Measurements from ENCODE around the gene NTN5. TPM values are rescaled to one million over a fixed set of nuclear protein-coding genes. Genes with fewer than 3 reads are reported as not detected.

The NTN5 gene
- total and polyA plus RNA-seq, 8 donors, result 0.29 to 1.4 (median 0.95) TPM

GRCh38 chr19:48629297-48629598 is 43.6 kb downstream of the NTN5 start:
- ATAC-seq, result no peak
- Histone ChIP-seq H3K27me3 (no peaks in the 10 kb centered on the region), H3K4me3 (no peak overlapping the region), H3K9me3 (no peaks in the 10 kb centered on the region), H3K27ac (no peak overlapping the region), H3K36me3 (peaks cover 0 to 42% of the 10 kb centered on the region in 2 donors), H3K4me1 (peaks cover 19 to 56% of the 10 kb centered on the region in 2 donors)
- intact Hi-C loops (cut with DNase I), result no loop called here
- TF ChIP-seq CTCF (IDR thresholded peaks at IDR 0.05), result no peak
- DNase-seq, result peak in 1 of 4 donors; percentile 79

GRCh38 chr19:48628486-48629296 is 44.1 kb downstream of the NTN5 start:
- H3K36me3 ChIP-seq, result peaks cover 0 to 42% of the 10 kb centered on the region in 2 donors
- H3K4me1 ChIP-seq, result peaks cover 14 to 56% of the 10 kb centered on the region in 2 donors
- no peak for TF ChIP-seq CTCF (IDR thresholded peaks at IDR 0.05)
- ATAC-seq, result no peak
- no peak overlapping the region for H3K4me3 ChIP-seq
- no peak for DNase-seq
- intact Hi-C loops (cut with DNase I), result no loop called here
- no peaks in the 10 kb centered on the region for H3K9me3 ChIP-seq
- H3K27me3 ChIP-seq, result no peaks in the 10 kb centered on the region
- H3K27ac ChIP-seq, result no peak overlapping the region

- H3K27ac ChIP-seq, result no peak overlapping the region
- intact Hi-C loops (cut with DNase I), result no loop called here
Observed at GRCh38 chr19:48627865-48628314, 44.9 kb downstream of the NTN5 start.

GRCh38 chr19:48627201-48627864 is 45.5 kb downstream of the NTN5 start:
- H3K36me3 ChIP-seq, result peaks cover 0 to 42% of the 10 kb centered on the region in 2 donors
- ATAC-seq, result no peak
- no peaks in the 10 kb centered on the region for H3K9me3 ChIP-seq
- DNase-seq, result no peak
- no peak overlapping the region for H3K27ac ChIP-seq
- no peak overlapping the region for H3K4me3 ChIP-seq
- H3K27me3 ChIP-seq, result no peaks in the 10 kb centered on the region
- TF ChIP-seq CTCF (IDR thresholded peaks at IDR 0.05), result no peak
- intact Hi-C loops (cut with DNase I), result no loop called here
- peaks cover 6 to 55% of the 10 kb centered on the region in 2 donors for H3K4me1 ChIP-seq

More at GRCh38 chr19:48627865-48628314, 44.9 kb downstream of the NTN5 start:
- no peak for ATAC-seq
- Histone ChIP-seq H3K9me3 (no peaks in the 10 kb centered on the region), H3K4me3 (no peak overlapping the region), H3K4me1 (peaks cover 6 to 56% of the 10 kb centered on the region in 2 donors), H3K36me3 (peaks cover 0 to 42% of the 10 kb centered on the region in 2 donors), H3K27me3 (no peaks in the 10 kb centered on the region)
- DNase-seq, result no peak
- TF ChIP-seq CTCF (IDR thresholded peaks at IDR 0.05), result no peak

GRCh38 chr19:48625891-48626327 is 46.9 kb downstream of the NTN5 start:
- intact Hi-C loops (cut with DNase I), result no loop called here
- no peak overlapping the region for H3K27ac ChIP-seq
- peaks cover 0 to 47% of the 10 kb centered on the region in 2 donors for H3K36me3 ChIP-seq
- no peak overlapping the region for H3K4me3 ChIP-seq
- no peak for TF ChIP-seq CTCF (IDR thresholded peaks at IDR 0.05)
- H3K9me3 ChIP-seq, result no peaks in the 10 kb centered on the region
- DNase-seq, result peak in 1 of 4 donors; percentile 79
- H3K4me1 ChIP-seq, result peaks cover 4 to 56% of the 10 kb centered on the region in 2 donors
- no peaks in the 10 kb centered on the region for H3K27me3 ChIP-seq
- no peak for ATAC-seq
